Measurements from ENCODE around the gene PSMB2. TPM values are rescaled to one million over a fixed set of nuclear protein-coding genes. Genes with fewer than 3 reads are reported as not detected.
A peak's percentile ranks its signal among the peaks of the same experiment; 100 is the strongest.

Gene PSMB2
- total and polyA plus RNA-seq, 2 of the 8 experiments (the other 6 are each of a cell fraction or from before 2014, with no cell fraction given), result 91.4 to 101 TPM

DNA sequence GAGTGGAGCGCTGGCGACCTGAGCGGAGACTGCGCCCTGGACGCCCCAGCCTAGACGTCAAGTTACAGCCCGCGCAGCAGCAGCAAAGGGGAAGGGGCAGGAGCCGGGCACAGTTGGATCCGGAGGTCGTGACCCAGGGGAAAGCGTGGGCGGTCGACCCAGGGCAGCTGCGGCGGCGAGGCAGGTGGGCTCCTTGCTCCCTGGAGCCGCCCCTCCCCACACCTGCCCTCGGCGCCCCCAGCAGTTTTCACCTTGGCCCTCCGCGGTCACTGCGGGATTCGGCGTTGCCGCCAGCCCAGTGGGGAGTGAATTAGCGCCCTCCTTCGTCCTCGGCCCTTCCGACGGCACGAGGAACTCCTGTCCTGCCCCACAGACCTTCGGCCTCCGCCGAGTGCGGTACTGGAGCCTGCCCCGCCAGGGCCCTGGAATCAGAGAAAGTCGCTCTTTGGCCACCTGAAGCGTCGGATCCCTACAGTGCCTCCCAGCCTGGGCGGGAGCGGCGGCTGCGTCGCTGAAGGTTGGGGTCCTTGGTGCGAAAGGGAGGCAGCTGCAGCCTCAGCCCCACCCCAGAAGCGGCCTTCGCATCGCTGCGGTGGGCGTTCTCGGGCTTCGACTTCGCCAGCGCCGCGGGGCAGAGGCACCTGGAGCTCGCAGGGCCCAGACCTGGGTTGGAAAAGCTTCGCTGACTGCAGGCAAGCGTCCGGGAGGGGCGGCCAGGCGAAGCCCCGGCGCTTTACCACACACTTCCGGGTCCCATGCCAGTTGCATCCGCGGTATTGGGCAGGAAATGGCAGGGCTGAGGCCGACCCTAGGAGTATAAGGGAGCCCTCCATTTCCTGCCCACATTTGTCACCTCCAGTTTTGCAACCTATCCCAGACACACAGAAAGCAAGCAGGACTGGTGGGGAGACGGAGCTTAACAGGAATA, 64.0 kb downstream of the PSMB2 start (continued):
- TF ChIP-seq, protein P1, sequence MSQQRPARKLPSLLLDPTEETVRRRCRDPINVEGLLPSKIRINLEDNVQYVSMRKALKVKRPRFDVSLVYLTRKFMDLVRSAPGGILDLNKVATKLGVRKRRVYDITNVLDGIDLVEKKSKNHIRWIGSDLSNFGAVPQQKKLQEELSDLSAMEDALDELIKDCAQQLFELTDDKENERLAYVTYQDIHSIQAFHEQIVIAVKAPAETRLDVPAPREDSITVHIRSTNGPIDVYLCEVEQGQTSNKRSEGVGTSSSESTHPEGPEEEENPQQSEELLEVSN (IDR thresholded peaks at IDR 0.05), result peak; percentile 62
- TF ChIP-seq SUZ12 (IDR thresholded peaks at IDR 0.05; ENCODE audit: low read length) (peak; percentile 91), KDM4A (IDR thresholded peaks at IDR 0.05; ENCODE audit: low read depth, low read length, severe bottlenecking) (peak; percentile 71), TAF7 (optimal IDR thresholded peaks at IDR 0.05; ENCODE audit: borderline replicate concordance, low read depth, low read length) (no peak)
- TF ChIP-seq, protein P2, sequence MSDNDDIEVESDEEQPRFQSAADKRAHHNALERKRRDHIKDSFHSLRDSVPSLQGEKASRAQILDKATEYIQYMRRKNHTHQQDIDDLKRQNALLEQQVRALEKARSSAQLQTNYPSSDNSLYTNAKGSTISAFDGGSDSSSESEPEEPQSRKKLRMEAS (IDR thresholded peaks at IDR 0.05), result peak; percentile 23

Measured in H1 (cell line).